ENCODE measurements around the gene HERPUD1. TPM values are rescaled to one million over a fixed set of nuclear protein-coding genes. Genes with fewer than 3 reads are reported as not detected.
"Not testable (repeated sequence)": the region's sequence is repeated elsewhere in the genome, so short reads cannot be mapped to it uniquely, and the experiment has no call there.

The HERPUD1 gene
- total RNA-seq, 1 donor from 2014 or later, result 114 TPM

DNA sequence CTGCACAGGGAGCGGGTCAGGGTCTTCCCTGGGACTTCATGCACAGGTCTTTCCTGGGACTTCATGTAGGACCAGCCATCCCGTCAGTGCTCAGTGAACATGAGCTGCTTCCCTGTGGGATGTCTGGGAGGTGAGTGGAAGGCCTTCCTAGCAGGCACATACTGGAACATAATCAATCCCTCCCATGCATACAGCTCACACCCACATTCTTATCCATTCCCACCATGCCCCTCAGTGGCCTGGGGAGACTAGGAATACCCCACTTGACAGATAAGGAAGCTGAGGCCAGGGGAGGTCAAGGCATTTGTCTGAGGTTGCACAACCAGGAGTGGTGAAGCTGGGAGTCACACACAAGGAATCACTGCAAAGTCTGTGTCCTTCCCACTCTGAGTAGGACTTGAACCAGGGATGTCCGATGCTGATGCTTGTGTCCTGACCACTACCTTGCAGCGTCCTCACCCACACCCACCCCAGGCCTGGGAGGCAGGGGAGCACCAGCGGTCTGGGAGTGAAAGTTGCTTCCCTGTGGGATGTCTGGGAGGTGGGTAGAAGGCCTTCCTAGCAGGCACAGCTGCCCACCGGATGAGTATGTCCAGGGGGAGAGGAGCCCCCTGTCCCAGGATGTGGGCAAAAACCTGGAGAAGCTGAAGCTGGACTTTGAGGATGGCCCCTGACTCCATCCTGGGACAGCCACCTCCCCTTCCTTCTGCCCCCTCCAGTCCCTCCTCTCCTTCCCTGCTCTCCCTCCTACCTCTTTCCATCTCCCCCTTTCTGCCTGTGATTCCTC lies 56.4 kb downstream of the HERPUD1 start:
- ATAC-seq (no peak), DNase-seq (ENCODE audit: missing footprints) (no peak)
- intact Hi-C loops (cut with DNase I), result no loop called here

DNA sequence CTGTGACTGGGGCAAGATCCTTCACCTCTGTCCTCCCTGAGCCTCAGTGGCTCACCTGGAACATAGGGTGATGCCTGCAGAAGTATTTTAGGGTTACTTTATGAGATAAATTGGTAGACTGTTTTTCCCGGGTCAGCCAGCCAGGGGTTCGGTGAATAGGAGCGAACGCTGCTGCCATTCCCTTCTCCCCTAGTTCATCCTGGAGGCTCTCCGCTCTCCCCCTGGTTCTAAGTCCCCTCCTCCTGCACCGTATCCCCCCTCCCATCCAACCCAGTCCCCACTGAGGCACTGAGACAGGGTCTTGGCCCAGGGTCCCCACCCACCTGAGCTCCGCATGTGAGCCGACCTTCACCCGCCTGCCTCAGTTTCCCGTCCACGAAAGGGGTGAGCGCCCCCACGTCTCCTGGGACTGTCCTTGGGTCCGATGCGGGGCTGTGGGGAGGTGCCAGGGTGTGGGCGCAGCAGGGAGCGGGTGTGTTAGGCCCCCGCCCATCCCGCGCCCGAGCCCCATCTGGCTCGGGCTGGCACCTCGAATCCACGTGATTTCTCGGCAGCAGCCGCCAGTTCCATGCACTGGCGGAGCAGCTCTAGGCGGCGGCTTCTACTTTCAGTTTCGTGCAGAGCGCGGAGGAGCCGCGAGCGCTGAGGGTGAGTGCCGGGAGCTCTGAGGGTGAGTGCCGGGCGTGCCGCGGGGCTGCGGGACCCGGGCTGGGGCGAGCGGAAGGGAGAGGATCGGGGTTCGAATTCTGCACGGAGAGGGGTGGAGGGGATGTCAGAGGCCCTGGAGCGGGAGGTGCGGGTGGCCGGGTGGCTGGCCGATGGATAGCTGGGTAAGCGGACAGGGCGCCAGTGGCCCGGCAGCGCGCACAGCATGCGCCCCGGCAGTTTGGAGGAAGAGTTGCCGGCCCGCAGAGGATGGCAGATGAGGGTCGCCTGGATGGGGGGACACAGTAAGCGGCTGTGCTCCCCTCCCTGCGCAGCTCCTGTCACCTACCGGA lies 57.3 kb downstream of the HERPUD1 start, which contains the start of gene NLRC5:
TSS of gene NLRC5 (plus strand) at position 610 of the 998 bp plus-strand sequence. CDS start 31,156 bp downstream, outside the sequence.
- ATAC-seq, result peak; percentile 93
- intact Hi-C loops (cut with DNase I), result no loop called here
- DNase-seq (ENCODE audit: missing footprints), result peak; percentile 95

- no peak for ATAC-seq
- DNase-seq (ENCODE audit: missing footprints), result no peak
- intact Hi-C loops (cut with DNase I), result no loop called here
These were observed 58.0 kb downstream of the HERPUD1 start for GRCh38 chr16:56989988-56990387.

- DNase-seq (ENCODE audit: missing footprints), result no peak
- no peak for ATAC-seq
- intact Hi-C loops (cut with DNase I), result no loop called here
These were observed 58.7 kb downstream of the HERPUD1 start for GRCh38 chr16:56990407-56991286.

- ATAC-seq; intact Hi-C loops (cut with DNase I); DNase-seq (ENCODE audit: missing footprints): not testable (repeated sequence)
These were observed 60.5 kb downstream of the HERPUD1 start for GRCh38 chr16:56992431-56992830.

GRCh38 chr16:56993204-56993603 lies 61.3 kb downstream of the HERPUD1 start:
- DNase-seq (ENCODE audit: missing footprints) (no peak), ATAC-seq (no peak)
- intact Hi-C loops (cut with DNase I), result no loop called here

GRCh38 chr16:56994311-56994710 lies 62.4 kb downstream of the HERPUD1 start:
- DNase-seq (ENCODE audit: missing footprints), result no peak
- ATAC-seq, result no peak

More at GRCh38 chr16:56994311-56994710, 62.4 kb downstream of the HERPUD1 start:
- intact Hi-C loops (cut with DNase I), result no loop called here

Small RNA genes lying within 50 kb of the gene (microRNA-seq; reads per million reads assigned to microRNA genes)
- not detected for gene MIR6863

Other genes with a start within 250 kb of the HERPUD1 start
- gene MT1X, start 249.7 kb upstream of the HERPUD1 start, total RNA-seq, result 108 TPM
- 25.7 TPM for gene NUP93, start 202.0 kb upstream of the HERPUD1 start, total RNA-seq
- gene SLC12A3, start 66.9 kb upstream of the HERPUD1 start, total RNA-seq, result not detected
- 0.32 TPM for gene CETP, start 29.8 kb downstream of the HERPUD1 start, total RNA-seq
- gene NLRC5, start 57.4 kb downstream of the HERPUD1 start, total RNA-seq, result 8.6 TPM
- gene CPNE2, start 160.4 kb downstream of the HERPUD1 start, total RNA-seq, result 14.6 TPM